Ramos (cell line): Measurements from ENCODE around the gene SLC25A12.

Experiments used
- in situ Hi-C: fragments of 300-500 bp; cut with MboI; formaldehyde crosslinking; loops from one replicate; pipeline ENCODE4 v1.14.3; 2022; ENCODE audit warnings: low sequenced_read_pairs; ENCODE audit not compliant: unreplicated experiment

Gene SLC25A12

GRCh38 chr2:171745141-171745540, 148.9 kb downstream of the SLC25A12 start:
- in situ Hi-C loops, result no loop called here

GRCh38 chr2:171742760-171743159, 151.3 kb downstream of the SLC25A12 start:
- in situ Hi-C loops, result no loop called here

GRCh38 chr2:171741189-171741588, 152.9 kb downstream of the SLC25A12 start:
- in situ Hi-C loops, result no loop called here

- in situ Hi-C loops, result no loop called here
These were observed 157.9 kb downstream of the SLC25A12 start for GRCh38 chr2:171735991-171736710.
